Calu3 (cell line): Measurements from ENCODE around the gene SSBP2. TPM values are rescaled to one million over a fixed set of nuclear protein-coding genes. Genes with fewer than 3 reads are reported as not detected.

Experiments
- BruUV-seq: library from RNA; stranded (reverse); fragments of 400-500 nt; replicated peaks from 2 replicates; lab custom pipeline; 2021; lab: Mats Ljungman, UMichigan
- CTCF ChIA-PET: fragments of 300-600 bp; sonication (Branson Sonifier 250); formaldehyde crosslinking; loops from one replicate; lab custom pipeline; 2022; ENCODE audit warnings: antibody characterized with exemption; lab: Charles Lee
- DNase-seq: peaks from one replicate; pipeline ENCODE4 v3.0.0; 2022
- H3K27ac Mint-ChIP-seq: one replicate; pipeline ENCODE4 v1.8.0; 2022; ENCODE audit warnings: mixed read lengths; ENCODE audit not compliant: unreplicated experiment
- H3K27me3 Mint-ChIP-seq: one replicate; pipeline ENCODE4 v1.8.0; 2022; ENCODE audit warnings: mixed read lengths; ENCODE audit not compliant: unreplicated experiment
- H3K36me3 Mint-ChIP-seq: one replicate; pipeline ENCODE4 v1.8.0; 2022; ENCODE audit warnings: mild to moderate bottlenecking, moderate library complexity, mixed read lengths; ENCODE audit not compliant: insufficient read depth, unreplicated experiment
- H3K4me1 Mint-ChIP-seq: one replicate; pipeline ENCODE4 v1.8.0; 2022; ENCODE audit warnings: mild to moderate bottlenecking, low read depth, mixed read lengths; ENCODE audit not compliant: unreplicated experiment
- H3K4me3 Mint-ChIP-seq: one replicate; pipeline ENCODE4 v1.8.0; 2022; ENCODE audit warnings: mild to moderate bottlenecking, low read depth, moderate library complexity, mixed read lengths; ENCODE audit not compliant: unreplicated experiment
- H3K9me3 Mint-ChIP-seq: one replicate; pipeline ENCODE4 v1.8.0; 2022; ENCODE audit warnings: low read depth, mixed read lengths; ENCODE audit not compliant: unreplicated experiment
- intact Hi-C: fragments of 100-400 bp; cut with micrococcal nuclease; formaldehyde crosslinking; loops from one replicate; pipeline ENCODE4 v1.10.0; 2022; ENCODE audit not compliant: unreplicated experiment
- total RNA-seq: library from RNA; stranded (reverse); gene quantifications from 2 replicates; pipeline ENCODE4 v1.2.3, GENCODE V29; 2022
- TF ChIP-seq, protein P1 (sequence below): fragments of 200-600 bp; IDR thresholded peaks from one replicate; pipeline ENCODE4 v1.8.0; 2022; ENCODE audit warnings: antibody characterized with exemption; ENCODE audit not compliant: unreplicated experiment

The SSBP2 gene
- total RNA-seq, 1 experiment from 2014 or later, result 18.9 TPM

DNA sequence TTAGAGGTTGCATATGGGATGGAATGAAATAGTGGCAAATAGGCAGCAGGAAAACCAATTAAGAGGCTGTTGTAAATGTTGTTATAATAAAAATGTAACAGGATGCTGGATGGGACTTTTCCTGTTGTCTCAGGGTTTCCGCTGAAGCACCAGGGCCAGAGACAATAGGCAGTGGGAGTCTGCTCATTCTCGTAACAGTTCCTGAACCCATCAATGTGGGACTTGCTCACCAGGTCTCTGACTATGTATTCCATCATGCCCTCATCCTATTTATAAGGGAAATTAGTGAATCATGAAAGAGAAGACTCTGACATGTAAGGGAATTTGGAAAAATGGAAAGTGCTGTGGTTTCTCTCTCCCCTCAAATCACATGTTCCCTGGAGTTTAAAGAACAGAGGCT lies 23.5 kb upstream of the SSBP2 start:
- no peak for DNase-seq
- Mint-ChIP-seq H3K36me3 (peaks cover 1% of the 10 kb centered on the region), H3K4me3 (no peak overlapping the region), H3K27me3 (no peaks in the 10 kb centered on the region), H3K9me3 (no peaks in the 10 kb centered on the region), H3K4me1 (peaks cover 29% of the 10 kb centered on the region), H3K27ac (no peak overlapping the region)
- BruUV-seq, result no TSS peak
- TF ChIP-seq, protein P1, sequence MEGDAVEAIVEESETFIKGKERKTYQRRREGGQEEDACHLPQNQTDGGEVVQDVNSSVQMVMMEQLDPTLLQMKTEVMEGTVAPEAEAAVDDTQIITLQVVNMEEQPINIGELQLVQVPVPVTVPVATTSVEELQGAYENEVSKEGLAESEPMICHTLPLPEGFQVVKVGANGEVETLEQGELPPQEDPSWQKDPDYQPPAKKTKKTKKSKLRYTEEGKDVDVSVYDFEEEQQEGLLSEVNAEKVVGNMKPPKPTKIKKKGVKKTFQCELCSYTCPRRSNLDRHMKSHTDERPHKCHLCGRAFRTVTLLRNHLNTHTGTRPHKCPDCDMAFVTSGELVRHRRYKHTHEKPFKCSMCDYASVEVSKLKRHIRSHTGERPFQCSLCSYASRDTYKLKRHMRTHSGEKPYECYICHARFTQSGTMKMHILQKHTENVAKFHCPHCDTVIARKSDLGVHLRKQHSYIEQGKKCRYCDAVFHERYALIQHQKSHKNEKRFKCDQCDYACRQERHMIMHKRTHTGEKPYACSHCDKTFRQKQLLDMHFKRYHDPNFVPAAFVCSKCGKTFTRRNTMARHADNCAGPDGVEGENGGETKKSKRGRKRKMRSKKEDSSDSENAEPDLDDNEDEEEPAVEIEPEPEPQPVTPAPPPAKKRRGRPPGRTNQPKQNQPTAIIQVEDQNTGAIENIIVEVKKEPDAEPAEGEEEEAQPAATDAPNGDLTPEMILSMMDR, result no peak
- intact Hi-C loops, result no loop called here
- CTCF ChIA-PET, result no interaction called here

DNA sequence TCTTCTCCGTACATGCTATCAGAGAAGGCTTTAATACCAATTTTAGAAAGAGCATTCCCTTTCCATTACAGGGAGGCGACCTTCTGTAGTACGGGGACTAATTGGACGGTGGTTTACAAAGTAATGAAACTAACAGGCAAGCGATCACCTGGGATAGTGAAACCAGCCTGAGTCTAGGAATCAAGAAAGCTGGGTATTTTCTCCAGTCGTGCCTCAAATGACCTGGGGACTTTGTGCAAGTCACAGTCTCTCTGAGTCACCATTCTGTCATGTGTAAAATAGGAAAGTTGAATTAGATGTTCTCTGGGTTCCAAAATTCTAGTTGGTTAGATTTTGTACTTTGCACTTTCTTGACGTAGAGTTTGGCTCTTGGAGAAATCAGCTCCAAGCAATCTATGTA lies 22.7 kb upstream of the SSBP2 start:
- TF ChIP-seq, protein P1, result no peak
- BruUV-seq, result no TSS peak
- Mint-ChIP-seq H3K36me3 (peaks cover 6% of the 10 kb centered on the region), H3K27ac (no peak overlapping the region), H3K9me3 (no peaks in the 10 kb centered on the region), H3K4me3 (no peak overlapping the region), H3K27me3 (no peaks in the 10 kb centered on the region), H3K4me1 (peaks cover 27% of the 10 kb centered on the region)
- no peak for DNase-seq
- intact Hi-C loops, result no loop called here
- CTCF ChIA-PET, result no interaction called here

DNA sequence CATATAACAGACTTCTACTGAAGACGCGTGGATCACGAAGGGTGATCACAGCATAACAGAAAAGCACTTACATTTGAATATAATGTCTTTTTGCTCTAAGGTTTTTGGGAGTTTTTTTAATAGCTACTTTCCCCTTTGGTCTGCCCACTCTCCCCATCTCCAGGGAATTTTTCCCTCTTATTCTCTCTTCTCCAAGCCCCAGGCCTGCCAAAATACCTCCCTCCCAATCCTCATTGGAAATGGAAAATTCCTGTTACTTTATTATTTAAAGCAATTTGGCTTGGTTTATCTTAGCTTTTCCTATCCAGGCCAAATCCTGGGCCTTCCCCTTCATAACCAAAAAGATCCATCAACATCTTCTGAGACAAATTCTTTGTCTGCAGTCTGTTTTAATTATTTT lies 22.3 kb upstream of the SSBP2 start:
- no TSS peak for BruUV-seq
- H3K4me3 Mint-ChIP-seq, result no peak overlapping the region
- no peak for DNase-seq
- no peaks in the 10 kb centered on the region for H3K9me3 Mint-ChIP-seq
- peaks cover 6% of the 10 kb centered on the region for H3K36me3 Mint-ChIP-seq
- TF ChIP-seq, protein P1, result no peak
- H3K4me1 Mint-ChIP-seq, result peaks cover 24% of the 10 kb centered on the region
- H3K27me3 Mint-ChIP-seq, result no peaks in the 10 kb centered on the region
- H3K27ac Mint-ChIP-seq, result no peak overlapping the region
- intact Hi-C loops, result no loop called here
- CTCF ChIA-PET, result no interaction called here

DNA sequence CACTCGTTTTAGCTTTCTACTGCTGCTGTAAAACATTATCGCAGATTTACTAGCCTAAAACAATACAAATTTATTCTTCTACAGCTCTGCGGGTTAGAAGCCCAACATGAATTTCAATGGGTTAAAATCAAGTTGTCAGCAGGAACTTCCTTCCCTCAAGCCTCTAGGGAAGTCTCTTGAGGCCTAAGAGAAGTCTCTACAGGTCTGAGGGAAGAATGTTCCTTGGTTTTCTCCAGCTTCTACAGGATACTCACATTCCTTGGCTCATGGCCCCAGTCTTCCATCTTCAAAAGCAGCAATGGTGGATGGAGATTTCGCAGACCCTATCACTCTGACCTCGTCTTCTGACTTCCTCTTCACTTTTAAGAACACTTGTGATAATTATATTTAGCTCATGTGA lies 21.6 kb upstream of the SSBP2 start:
- TF ChIP-seq, protein P1, result no peak
- no TSS peak for BruUV-seq
- intact Hi-C loops, result no loop called here
- no peaks in the 10 kb centered on the region for H3K27me3 Mint-ChIP-seq
- no peak for DNase-seq
- CTCF ChIA-PET, result interaction anchor here (0.9 kb wide), 1 partner anchor 11 kb away, joined by 3 read pairs; no protein-coding TSS in a partner anchor
- H3K4me1 Mint-ChIP-seq, result peaks cover 31% of the 10 kb centered on the region
- no peak overlapping the region for H3K4me3 Mint-ChIP-seq
- no peak overlapping the region for H3K27ac Mint-ChIP-seq
- H3K36me3 Mint-ChIP-seq, result peaks cover 6% of the 10 kb centered on the region
- H3K9me3 Mint-ChIP-seq, result no peaks in the 10 kb centered on the region
